Calu3 (cell line): Measurements from ENCODE around the gene PPP1R12A. TPM values are rescaled to one million over a fixed set of nuclear protein-coding genes. Genes with fewer than 3 reads are reported as not detected.

Experiments used
- BruUV-seq: library from RNA; stranded (reverse); fragments of 400-500 nt; replicated peaks from 2 replicates; lab custom pipeline; 2021; lab: Mats Ljungman, UMichigan
- CTCF ChIA-PET: fragments of 300-600 bp; sonication (Branson Sonifier 250); formaldehyde crosslinking; loops from one replicate; lab custom pipeline; 2022; ENCODE audit warnings: antibody characterized with exemption; lab: Charles Lee
- DNase-seq: peaks from one replicate; pipeline ENCODE4 v3.0.0; 2022
- H3K27ac Mint-ChIP-seq: one replicate; pipeline ENCODE4 v1.8.0; 2022; ENCODE audit warnings: mixed read lengths; ENCODE audit not compliant: unreplicated experiment
- H3K27me3 Mint-ChIP-seq: one replicate; pipeline ENCODE4 v1.8.0; 2022; ENCODE audit warnings: mixed read lengths; ENCODE audit not compliant: unreplicated experiment
- H3K36me3 Mint-ChIP-seq: one replicate; pipeline ENCODE4 v1.8.0; 2022; ENCODE audit warnings: mild to moderate bottlenecking, moderate library complexity, mixed read lengths; ENCODE audit not compliant: insufficient read depth, unreplicated experiment
- H3K4me1 Mint-ChIP-seq: one replicate; pipeline ENCODE4 v1.8.0; 2022; ENCODE audit warnings: mild to moderate bottlenecking, low read depth, mixed read lengths; ENCODE audit not compliant: unreplicated experiment
- H3K4me3 Mint-ChIP-seq: one replicate; pipeline ENCODE4 v1.8.0; 2022; ENCODE audit warnings: mild to moderate bottlenecking, low read depth, moderate library complexity, mixed read lengths; ENCODE audit not compliant: unreplicated experiment
- H3K9me3 Mint-ChIP-seq: one replicate; pipeline ENCODE4 v1.8.0; 2022; ENCODE audit warnings: low read depth, mixed read lengths; ENCODE audit not compliant: unreplicated experiment
- CTCF ChIP-seq: fragments of 200-600 bp; IDR thresholded peaks from one replicate; pipeline ENCODE4 v1.8.0; 2022; ENCODE audit warnings: antibody characterized with exemption; ENCODE audit not compliant: unreplicated experiment
- intact Hi-C: fragments of 100-400 bp; cut with micrococcal nuclease; formaldehyde crosslinking; loops from one replicate; pipeline ENCODE4 v1.10.0; 2022; ENCODE audit not compliant: unreplicated experiment
- total RNA-seq: library from RNA; stranded (reverse); gene quantifications from 2 replicates; pipeline ENCODE4 v1.2.3, GENCODE V29; 2022

Gene PPP1R12A
- total RNA-seq, 1 experiment from 2014 or later, result 97.4 TPM

- H3K9me3 Mint-ChIP-seq, result no peaks in the 10 kb centered on the region
- H3K36me3 Mint-ChIP-seq, result no peaks in the 10 kb centered on the region
- H3K4me3 Mint-ChIP-seq, result no peak overlapping the region
- CTCF ChIA-PET, result interaction anchor here (1.5 kb wide), 1 partner anchor 26 kb away, joined by 3 read pairs; no protein-coding TSS in a partner anchor
- TF ChIP-seq CTCF, result no peak
- H3K27me3 Mint-ChIP-seq, result no peaks in the 10 kb centered on the region
- no TSS peak for BruUV-seq
- H3K4me1 Mint-ChIP-seq, result no peaks in the 10 kb centered on the region
- H3K27ac Mint-ChIP-seq, result no peak overlapping the region
- no peak for DNase-seq
- intact Hi-C loops, result no loop called here
Measured at GRCh38 chr12:79961411-79961810, 26.5 kb upstream of the PPP1R12A start.

DNA sequence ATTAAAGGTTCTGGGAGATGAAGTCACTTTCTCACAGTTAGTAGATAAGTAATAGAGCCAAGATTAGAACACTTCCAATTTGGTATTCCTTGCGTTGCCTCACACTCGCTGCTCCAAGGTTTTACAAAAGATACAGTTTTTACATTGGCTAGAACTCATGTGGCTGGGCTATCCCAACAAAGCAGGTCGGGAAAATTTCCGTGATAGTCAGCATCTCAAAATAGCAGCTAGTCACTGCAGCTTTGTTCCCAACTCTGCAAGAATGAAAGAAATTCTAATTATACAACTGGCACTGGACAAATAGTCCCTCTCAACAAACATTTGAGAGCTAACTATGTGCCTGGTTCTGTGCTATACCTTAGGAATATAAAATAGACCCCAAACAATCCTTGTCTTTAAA lies 24.6 kb upstream of the PPP1R12A start:
- TF ChIP-seq CTCF, result no peak
- Mint-ChIP-seq H3K4me3 (no peak overlapping the region), H3K36me3 (no peaks in the 10 kb centered on the region), H3K9me3 (peaks cover 5% of the 10 kb centered on the region), H3K27ac (no peak overlapping the region), H3K27me3 (no peaks in the 10 kb centered on the region), H3K4me1 (no peaks in the 10 kb centered on the region)
- DNase-seq, result no peak
- CTCF ChIA-PET, result no interaction called here
- intact Hi-C loops, result no loop called here
- no TSS peak for BruUV-seq

- no peak for DNase-seq
- no peaks in the 10 kb centered on the region for H3K4me1 Mint-ChIP-seq
- TF ChIP-seq CTCF, result no peak
- no TSS peak for BruUV-seq
- H3K4me3 Mint-ChIP-seq, result no peak overlapping the region
- peaks cover 5% of the 10 kb centered on the region for H3K9me3 Mint-ChIP-seq
- intact Hi-C loops, result no loop called here
- CTCF ChIA-PET, result interaction anchor here (0.8 kb wide), 1 partner anchor 10 kb away, joined by 4 read pairs; no protein-coding TSS in a partner anchor
- no peaks in the 10 kb centered on the region for H3K27me3 Mint-ChIP-seq
- H3K36me3 Mint-ChIP-seq, result no peaks in the 10 kb centered on the region
- no peak overlapping the region for H3K27ac Mint-ChIP-seq
Measured at GRCh38 chr12:79956896-79957295, 22.0 kb upstream of the PPP1R12A start.

DNA sequence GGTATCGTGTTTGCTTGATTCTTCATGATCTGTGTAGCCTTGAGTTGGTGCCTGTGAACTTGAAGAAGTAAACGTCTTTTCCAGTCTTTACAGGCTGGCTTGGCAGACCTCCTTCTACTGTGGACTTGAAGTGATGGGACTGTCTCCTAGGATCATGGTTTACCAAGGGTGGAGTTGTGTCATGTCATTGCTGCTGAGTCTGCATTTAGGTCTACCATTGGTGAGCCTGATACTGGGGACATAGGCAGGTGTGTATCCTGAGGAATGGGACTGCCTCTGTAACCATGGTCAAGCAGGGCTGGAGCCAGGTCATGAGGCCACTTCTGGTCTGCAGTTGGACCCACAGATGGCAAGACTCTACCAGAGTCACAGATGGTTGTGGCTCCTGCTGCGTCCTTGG lies 20.7 kb upstream of the PPP1R12A start:
- H3K4me1 Mint-ChIP-seq, result no peaks in the 10 kb centered on the region
- H3K27me3 Mint-ChIP-seq, result no peaks in the 10 kb centered on the region
- no TSS peak for BruUV-seq
- no peak for DNase-seq
- intact Hi-C loops, result no loop called here
- H3K27ac Mint-ChIP-seq, result no peak overlapping the region
- no peak for TF ChIP-seq CTCF
- H3K4me3 Mint-ChIP-seq, result no peak overlapping the region
- CTCF ChIA-PET, result interaction anchor here (0.6 kb wide), 1 partner anchor 250 kb away, joined by 3 read pairs; no protein-coding TSS in a partner anchor
- peaks cover 5% of the 10 kb centered on the region for H3K9me3 Mint-ChIP-seq
- no peaks in the 10 kb centered on the region for H3K36me3 Mint-ChIP-seq
